Mononuclear cell (primary cell): ENCODE data around the gene B3GALNT2. TPM values are rescaled to one million over a fixed set of nuclear protein-coding genes. Genes with fewer than 3 reads are reported as not detected.

ENCODE experiments used
- H3K27me3 ChIP-seq: 2 replicates; pipeline ENCODE4 v1.6.0; 2011; ENCODE audit warnings: low read length, control low read depth; ENCODE audit not compliant: insufficient read depth
- H3K4me1 ChIP-seq: 2 replicates; pipeline ENCODE4 v1.5.1; 2011; ENCODE audit warnings: mild to moderate bottlenecking, low read length, control low read depth; ENCODE audit not compliant: insufficient read depth
- H3K4me3 ChIP-seq: 2 replicates; pipeline ENCODE4 v1.5.1; 2011; ENCODE audit warnings: mild to moderate bottlenecking, low read length, moderate library complexity
- H3K9me3 ChIP-seq: 2 replicates; pipeline ENCODE4 v1.5.1; 2011; ENCODE audit warnings: low read depth, mild to moderate bottlenecking, control low read depth, low read length
- total RNA-seq: library from RNA; depleted of rRNA; stranded (reverse); fragments of >200 nt; gene quantifications from one replicate; pipeline ENCODE4 v1.2.3, GENCODE V29; 2012

B3GALNT2 gene
- total RNA-seq, 1 donor: 6.5 TPM

DNA sequence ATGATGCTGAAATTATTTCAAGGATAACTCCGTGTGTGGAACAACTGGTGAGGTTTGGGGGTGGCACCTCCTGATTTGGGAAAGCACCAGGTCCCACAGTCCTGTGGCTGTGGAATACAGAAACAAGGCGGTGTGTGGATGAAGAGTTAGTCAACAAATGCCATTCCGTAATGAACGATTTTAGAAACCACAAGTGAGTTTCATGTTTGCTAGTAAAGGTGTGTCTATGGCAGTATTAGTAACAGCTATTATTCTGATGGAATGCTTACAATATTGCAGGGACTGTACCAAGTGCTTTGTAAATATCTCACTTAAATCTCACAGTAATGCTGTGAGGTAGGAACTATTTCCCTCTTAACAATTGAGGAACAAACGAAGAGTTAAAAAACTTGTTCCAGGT is 53.8 kb downstream of the B3GALNT2 start:
- H3K9me3 ChIP-seq: no peaks in the 10 kb centered on the region
- H3K4me1 ChIP-seq: no peaks in the 10 kb centered on the region
- no peak overlapping the region for H3K4me3 ChIP-seq
- H3K27me3 ChIP-seq: no peaks in the 10 kb centered on the region

DNA sequence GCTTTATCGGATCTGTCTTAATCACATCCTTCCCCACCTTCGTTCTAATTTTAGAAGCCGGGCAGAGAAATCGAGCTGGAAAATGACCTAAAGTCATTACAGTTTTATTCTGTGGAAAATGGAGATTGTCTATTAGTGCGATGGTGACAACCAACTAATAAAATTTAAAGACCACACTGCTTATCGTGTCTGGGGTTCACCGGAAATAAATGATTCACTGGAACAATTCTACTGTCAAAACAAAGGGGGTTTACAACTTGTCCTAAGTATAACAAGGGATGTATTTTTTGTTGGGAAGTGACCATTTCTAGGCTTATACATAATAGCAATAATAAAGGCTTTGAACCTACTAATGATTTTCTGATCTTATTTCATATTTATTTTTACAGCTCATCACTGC is 55.6 kb downstream of the B3GALNT2 start:
- no peaks in the 10 kb centered on the region for H3K4me1 ChIP-seq
- H3K9me3 ChIP-seq: no peaks in the 10 kb centered on the region
- no peak overlapping the region for H3K4me3 ChIP-seq
- H3K27me3 ChIP-seq: no peaks in the 10 kb centered on the region

GRCh38 chr1:235442788-235443429 is 61.3 kb downstream of the B3GALNT2 start:
- Histone ChIP-seq H3K27me3 (no peaks in the 10 kb centered on the region), H3K4me1 (no peaks in the 10 kb centered on the region), H3K4me3 (no peak overlapping the region), H3K9me3 (no peaks in the 10 kb centered on the region)

DNA sequence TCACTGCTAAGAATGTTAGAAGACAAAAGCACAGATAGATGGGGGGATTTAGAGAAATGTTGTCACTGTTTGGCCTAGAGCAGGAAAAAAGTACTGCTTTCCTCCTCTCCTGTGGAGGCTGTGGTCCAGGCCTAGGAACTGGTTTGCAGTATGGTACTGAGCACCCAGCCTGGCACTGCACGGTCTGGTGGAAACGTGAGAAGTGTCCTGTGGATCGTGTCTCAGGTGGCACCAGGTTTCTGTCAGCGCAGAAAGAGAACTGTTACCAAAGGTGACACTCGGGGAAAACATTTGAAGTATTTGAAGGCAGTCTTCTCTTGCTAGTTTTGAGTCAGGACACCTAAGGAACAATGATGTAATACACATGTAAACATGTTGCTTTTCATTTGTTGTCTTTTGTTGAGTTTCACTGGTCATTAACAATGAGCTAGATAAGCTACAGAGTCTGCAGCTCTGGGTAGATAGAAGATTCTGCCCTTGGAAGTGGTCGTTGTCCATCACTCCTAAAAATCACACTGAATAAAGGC is 63.0 kb downstream of the B3GALNT2 start:
- Histone ChIP-seq H3K27me3 (no peaks in the 10 kb centered on the region), H3K4me1 (no peaks in the 10 kb centered on the region), H3K4me3 (no peak overlapping the region), H3K9me3 (no peaks in the 10 kb centered on the region)

DNA sequence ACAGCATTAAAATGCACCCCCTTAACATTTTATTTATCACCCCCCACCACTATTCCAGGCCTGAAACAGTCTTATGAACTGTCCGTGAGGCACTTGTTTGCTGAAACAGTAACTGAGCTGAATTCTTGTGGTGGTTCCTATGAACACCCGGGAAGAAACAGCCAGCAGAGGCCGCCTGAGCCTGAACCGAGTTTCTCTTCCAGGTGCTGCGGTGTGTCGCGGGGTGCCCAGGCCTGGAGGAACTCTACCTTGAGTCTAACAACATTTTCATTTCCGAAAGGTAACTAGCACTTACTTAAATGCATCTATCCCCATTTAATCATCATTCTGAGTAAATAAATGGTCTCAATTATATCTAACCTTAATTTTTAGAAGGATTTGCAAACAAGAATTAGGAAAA is 70.3 kb downstream of the B3GALNT2 start:
- Histone ChIP-seq H3K4me3 (no peak overlapping the region), H3K9me3 (no peaks in the 10 kb centered on the region), H3K4me1 (no peaks in the 10 kb centered on the region), H3K27me3 (no peaks in the 10 kb centered on the region)

DNA sequence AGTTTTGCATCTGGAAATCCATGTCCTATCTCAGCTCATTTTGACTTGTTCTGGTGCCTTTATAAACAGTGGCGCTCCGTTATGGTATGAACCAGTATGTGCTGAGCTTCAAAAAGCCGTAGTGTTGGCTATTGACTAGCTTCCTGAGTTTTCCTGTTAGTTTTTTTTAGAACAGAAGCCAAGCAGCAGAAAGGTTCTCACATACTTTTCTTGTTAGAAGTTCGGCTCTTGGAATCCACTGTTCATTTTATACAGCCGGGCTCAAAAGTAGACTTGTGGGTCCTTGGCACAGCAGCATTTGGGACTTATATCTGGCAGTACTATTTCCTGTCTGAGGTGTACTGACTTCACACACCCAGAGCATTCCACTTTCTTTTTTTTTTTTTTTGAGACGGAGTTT is 73.3 kb downstream of the B3GALNT2 start:
- Histone ChIP-seq H3K27me3 (no peaks in the 10 kb centered on the region), H3K9me3 (no peaks in the 10 kb centered on the region), H3K4me3 (no peak overlapping the region), H3K4me1 (no peaks in the 10 kb centered on the region)

- Histone ChIP-seq H3K4me3 (no peak overlapping the region), H3K27me3 (no peaks in the 10 kb centered on the region), H3K9me3 (no peaks in the 10 kb centered on the region), H3K4me1 (no peaks in the 10 kb centered on the region)
These were observed 75.1 kb downstream of the B3GALNT2 start for GRCh38 chr1:235429143-235429542.

DNA sequence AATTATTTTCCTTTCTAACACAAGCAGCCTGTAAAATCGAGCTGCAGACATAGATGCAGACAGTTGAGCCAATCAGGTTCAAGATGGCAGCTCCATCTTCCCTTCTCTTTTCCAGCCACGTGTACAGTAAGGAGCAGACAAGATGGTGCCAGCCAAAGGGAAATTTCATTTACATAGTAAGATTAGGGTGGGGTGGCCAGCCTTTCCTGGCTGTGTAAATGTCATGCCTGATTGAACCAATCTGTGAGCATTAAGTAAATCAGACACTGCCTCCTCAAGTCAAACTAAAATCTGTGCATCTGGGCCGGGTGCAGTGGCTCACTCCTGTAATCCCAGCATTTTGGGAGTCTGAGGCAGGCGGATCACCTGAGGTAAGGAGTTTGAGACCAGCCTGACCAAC is 76.8 kb downstream of the B3GALNT2 start:
- H3K4me3 ChIP-seq: no peak overlapping the region
- H3K4me1 ChIP-seq: peaks cover 12% of the 10 kb centered on the region
- H3K9me3 ChIP-seq: no peaks in the 10 kb centered on the region
- H3K27me3 ChIP-seq: no peaks in the 10 kb centered on the region

DNA sequence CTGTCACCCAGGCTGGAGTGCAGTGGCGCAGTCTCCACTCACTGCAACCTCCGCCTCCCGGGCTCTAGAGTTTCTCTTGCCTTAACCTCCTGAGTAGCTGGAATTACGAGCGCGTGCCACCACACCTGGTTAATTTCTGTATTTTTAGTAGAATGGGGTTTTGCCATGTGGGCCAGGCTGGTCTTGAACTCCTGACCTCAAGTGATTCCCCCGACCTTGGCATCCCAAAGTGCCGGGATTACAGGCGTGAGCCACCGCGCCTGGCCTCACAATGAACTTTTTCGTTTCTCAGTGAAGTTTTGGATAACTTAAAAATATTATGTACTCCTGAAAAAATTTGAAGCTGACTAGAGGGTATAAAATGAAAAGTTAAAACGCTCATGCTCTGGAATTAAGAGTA is 77.6 kb downstream of the B3GALNT2 start:
- peaks cover 12% of the 10 kb centered on the region for H3K4me1 ChIP-seq
- H3K4me3 ChIP-seq: no peak overlapping the region
- no peaks in the 10 kb centered on the region for H3K9me3 ChIP-seq
- H3K27me3 ChIP-seq: no peaks in the 10 kb centered on the region

DNA sequence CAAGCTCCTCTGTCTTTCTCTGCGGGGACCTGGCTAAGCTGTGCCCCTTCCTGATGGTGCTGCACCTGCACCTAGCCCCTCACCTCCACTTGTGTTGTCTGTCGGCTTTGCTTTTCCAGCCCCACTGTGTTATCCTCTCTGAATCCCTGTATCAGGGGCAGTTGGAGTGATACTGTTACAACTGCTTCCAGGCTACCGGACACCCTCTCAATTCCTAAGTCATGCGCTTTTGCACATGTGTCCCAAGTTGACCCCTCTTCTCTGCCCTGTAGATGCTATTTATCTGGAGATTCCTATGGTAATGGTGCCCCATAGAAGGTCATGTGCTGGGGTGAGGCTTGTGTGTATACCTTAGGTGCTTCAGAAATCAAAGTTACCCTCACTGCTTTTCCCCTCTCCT is 78.1 kb downstream of the B3GALNT2 start:
- H3K4me3 ChIP-seq: no peak overlapping the region
- peaks cover 12% of the 10 kb centered on the region for H3K4me1 ChIP-seq

GRCh38 chr1:235425357-235425756 is 78.9 kb downstream of the B3GALNT2 start:
- Histone ChIP-seq H3K9me3 (no peaks in the 10 kb centered on the region), H3K4me3 (no peak overlapping the region), H3K4me1 (peaks cover 12% of the 10 kb centered on the region), H3K27me3 (no peaks in the 10 kb centered on the region)

More for the DNA sequence above, 78.1 kb downstream of the B3GALNT2 start:
- Histone ChIP-seq H3K9me3 (no peaks in the 10 kb centered on the region), H3K27me3 (no peaks in the 10 kb centered on the region)

DNA sequence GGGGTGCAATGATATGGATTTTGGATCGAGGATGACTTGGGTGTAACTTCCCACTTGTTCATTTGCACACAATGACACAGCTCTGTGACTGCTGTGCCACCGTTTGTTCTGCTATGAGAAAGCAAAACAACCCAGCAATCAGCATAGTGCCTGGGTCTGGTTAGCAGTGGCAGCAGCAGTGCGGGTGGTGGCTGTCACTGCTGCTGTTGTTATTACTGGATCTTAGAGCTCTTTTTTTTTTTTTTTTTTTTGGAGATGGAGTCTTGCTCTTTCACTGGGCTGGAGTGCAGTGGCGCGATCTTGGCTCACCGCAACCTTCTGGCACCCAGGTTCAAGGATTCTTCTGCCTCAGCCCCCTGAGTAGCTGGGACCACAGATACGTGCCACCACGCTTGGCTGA is 80.2 kb downstream of the B3GALNT2 start:
- H3K27me3 ChIP-seq: no peaks in the 10 kb centered on the region
- H3K4me1 ChIP-seq: peaks cover 12% of the 10 kb centered on the region
- no peaks in the 10 kb centered on the region for H3K9me3 ChIP-seq
- H3K4me3 ChIP-seq: no peak overlapping the region

- Histone ChIP-seq H3K27me3 (no peaks in the 10 kb centered on the region), H3K9me3 (no peaks in the 10 kb centered on the region), H3K4me3 (no peak overlapping the region), H3K4me1 (peaks cover 12% of the 10 kb centered on the region)
These were observed 81.0 kb downstream of the B3GALNT2 start for GRCh38 chr1:235423214-235423652.

GRCh38 chr1:235421751-235422150 is 82.5 kb downstream of the B3GALNT2 start:
- Histone ChIP-seq H3K4me3 (no peak overlapping the region), H3K4me1 (peaks cover 15% of the 10 kb centered on the region), H3K9me3 (no peaks in the 10 kb centered on the region), H3K27me3 (no peaks in the 10 kb centered on the region)

DNA sequence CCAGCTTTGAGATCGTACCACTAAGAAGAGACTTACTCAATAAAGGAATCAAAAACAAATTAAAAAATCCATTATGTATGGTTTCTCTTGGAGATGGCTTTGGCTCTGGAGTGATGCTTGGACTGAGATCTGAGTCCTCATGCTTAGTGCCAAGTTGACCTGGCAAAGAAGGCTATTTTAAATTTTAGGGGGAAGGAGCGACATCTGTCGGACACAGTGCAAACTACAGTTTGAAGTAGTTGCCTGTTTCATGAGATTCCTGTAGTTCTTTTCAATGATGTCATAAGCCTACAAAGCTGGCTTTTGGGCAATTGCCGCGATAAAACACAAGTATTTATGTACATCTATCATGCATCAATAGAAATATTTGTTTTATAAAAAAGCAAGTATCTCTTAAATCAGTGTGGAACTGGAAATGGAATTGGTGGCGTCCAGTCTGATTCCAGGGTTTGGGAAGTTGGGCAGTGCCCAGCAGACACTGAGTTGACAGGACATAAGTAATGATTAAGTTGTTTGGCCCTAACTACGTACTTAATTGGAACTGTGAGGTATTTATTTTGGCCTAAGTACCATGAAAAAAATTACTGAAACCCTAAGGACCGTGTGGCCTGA is 87.1 kb downstream of the B3GALNT2 start:
- Histone ChIP-seq H3K9me3 (no peaks in the 10 kb centered on the region), H3K4me1 (peaks cover 3% of the 10 kb centered on the region), H3K27me3 (no peaks in the 10 kb centered on the region)

GRCh38 chr1:235416662-235417049 is 87.6 kb downstream of the B3GALNT2 start:
- H3K9me3 ChIP-seq: no peaks in the 10 kb centered on the region
- H3K27me3 ChIP-seq: no peaks in the 10 kb centered on the region
- no peak overlapping the region for H3K4me3 ChIP-seq
- peaks cover 3% of the 10 kb centered on the region for H3K4me1 ChIP-seq

More for the DNA sequence above, 87.1 kb downstream of the B3GALNT2 start:
- no peak overlapping the region for H3K4me3 ChIP-seq
